ENCODE measurements around the gene DIP2B. TPM values are rescaled to one million over a fixed set of nuclear protein-coding genes. Genes with fewer than 3 reads are reported as not detected.

Gene DIP2B
- polyA plus RNA-seq, 5 donors = 22.3 to 39.5 (median 33.3) TPM

DNA sequence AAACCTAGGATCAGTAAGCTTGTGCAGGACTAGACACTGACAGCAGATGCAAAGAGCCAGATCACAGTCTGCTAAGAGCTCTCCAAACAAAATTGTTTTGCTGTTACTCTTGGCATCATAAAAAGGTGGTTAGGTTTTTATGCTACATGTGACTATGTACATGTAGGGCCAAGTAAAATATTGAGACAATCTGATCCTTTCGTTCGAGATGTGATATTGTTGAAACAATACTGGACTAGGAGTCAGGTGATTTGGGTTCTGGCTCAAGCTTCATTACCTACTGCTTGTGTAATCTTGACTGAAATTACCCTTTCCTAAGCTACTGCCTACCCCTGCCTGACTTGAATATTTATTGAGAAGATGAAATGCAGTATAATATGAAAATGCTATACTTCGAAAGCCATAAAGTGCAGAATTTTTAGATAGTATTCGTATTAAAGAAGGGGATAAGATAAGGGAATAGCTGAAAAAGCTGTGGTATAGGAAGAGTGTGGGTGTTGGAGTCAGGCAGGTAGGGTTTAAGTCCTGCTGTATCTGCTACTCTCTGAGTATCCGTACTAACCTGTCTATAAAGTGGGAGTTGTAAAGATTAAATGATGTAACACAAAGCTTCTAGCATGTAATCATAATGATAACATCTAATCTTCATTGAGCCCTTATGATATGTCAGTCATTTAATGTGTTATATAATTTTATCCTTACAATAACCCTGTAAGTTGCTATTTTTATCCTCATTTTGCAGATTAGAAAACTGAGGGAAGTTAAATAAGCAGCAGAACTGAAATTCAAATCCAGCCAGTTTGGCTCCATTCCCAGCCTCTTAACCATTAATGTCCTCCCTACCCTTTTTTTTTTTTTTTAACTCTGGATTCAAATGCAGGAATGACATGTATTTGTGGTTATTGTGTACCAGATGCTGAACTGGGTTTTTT lies 220.5 kb downstream of the DIP2B start:
- DNase-seq = no peak

DNA sequence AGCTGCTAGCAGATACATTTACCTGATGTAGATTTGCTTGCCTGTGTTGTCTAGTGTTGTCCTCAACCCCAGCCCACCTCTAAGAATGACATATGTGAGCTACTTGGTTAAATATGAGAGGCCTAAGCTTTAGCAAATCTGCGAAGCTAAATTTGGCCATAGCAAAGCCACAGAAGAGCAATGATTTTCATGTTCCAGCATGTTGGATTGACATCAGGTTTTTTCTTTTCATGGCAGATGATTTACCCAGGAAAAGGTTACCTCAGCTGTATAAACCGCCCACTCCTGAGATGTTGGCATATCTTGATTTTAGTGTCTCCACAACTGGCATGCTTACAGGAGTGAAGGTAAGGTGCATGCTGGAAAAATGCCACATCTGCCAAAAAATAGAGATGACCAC lies 222.7 kb downstream of the DIP2B start:
- DNase-seq = no peak

DNA sequence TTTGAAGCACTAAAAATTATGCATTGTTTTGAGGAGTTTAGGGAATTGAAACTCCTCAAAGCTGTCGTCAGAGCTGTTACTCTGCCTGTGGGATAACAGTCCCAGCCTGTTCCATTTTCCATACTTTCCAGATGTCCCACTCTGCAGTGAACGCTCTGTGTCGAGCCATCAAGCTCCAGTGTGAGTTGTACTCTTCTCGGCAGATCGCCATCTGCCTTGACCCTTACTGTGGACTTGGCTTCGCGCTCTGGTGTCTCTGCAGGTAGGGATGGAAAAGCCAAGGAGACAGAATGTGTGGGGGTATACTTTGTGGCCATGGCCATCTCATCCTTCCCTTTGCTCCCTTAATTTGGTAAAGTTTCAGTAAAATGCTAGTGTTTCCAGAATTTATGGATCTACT lies 223.6 kb downstream of the DIP2B start:
- no peak for DNase-seq

DNA sequence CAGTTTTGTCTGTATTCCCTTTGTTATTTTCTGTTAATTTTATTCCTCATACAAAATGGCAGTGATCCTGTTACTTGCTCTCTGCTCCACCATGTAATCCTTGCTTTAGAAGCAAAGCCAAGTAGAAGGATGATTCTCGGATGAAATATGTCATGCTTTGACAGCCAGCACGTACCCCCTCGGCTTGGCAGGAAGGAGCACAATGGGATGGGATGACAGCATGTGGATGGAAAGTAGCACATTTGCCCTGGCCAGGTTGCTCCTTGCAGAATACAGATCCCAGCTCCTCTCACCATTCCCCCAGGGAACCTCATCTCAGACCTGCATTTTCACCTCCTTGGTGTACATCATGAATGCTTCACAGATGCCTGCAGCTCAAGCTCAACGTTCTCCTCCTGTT lies 224.1 kb downstream of the DIP2B start:
- no peak for DNase-seq

DNA sequence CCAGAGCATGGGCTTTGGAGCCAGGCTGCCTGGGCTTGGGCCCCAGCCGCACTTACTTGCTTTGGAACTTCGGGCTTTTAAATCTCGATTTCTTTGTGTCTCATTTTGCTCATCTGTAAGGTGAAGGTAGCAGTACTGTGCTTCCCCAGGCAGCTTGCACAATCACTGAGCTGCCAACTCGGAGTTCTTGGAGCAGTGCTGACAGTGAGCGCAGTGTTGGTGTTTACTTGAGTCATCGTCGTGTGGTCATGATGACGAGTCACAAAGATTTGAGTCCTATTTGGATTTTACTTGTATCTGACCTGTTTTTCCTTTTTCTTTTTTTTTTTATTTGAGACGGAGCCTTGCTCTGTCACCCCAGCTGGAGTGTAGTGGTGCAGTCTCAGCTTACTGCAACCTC lies 227.8 kb downstream of the DIP2B start:
- DNase-seq = no peak

DNA sequence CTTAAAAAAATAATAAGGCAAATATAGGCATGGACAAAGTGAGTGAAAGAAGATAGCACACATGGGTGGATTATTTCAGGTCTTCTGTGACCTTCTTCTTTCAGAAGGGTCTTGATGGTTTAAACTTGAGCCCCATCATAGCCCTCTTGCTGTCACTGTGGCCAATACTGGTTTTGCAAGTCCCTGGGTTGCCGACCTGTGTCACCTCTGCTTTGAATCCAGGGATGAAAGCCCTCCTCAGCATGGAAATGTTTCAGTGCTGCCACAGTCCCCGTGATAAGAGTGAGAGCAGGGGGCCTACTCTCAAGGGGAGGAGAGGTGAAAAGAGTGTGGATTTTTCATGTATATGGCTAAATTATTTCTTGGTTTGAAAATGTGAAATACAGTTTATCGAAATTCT lies 228.9 kb downstream of the DIP2B start:
- no peak for DNase-seq

DNA sequence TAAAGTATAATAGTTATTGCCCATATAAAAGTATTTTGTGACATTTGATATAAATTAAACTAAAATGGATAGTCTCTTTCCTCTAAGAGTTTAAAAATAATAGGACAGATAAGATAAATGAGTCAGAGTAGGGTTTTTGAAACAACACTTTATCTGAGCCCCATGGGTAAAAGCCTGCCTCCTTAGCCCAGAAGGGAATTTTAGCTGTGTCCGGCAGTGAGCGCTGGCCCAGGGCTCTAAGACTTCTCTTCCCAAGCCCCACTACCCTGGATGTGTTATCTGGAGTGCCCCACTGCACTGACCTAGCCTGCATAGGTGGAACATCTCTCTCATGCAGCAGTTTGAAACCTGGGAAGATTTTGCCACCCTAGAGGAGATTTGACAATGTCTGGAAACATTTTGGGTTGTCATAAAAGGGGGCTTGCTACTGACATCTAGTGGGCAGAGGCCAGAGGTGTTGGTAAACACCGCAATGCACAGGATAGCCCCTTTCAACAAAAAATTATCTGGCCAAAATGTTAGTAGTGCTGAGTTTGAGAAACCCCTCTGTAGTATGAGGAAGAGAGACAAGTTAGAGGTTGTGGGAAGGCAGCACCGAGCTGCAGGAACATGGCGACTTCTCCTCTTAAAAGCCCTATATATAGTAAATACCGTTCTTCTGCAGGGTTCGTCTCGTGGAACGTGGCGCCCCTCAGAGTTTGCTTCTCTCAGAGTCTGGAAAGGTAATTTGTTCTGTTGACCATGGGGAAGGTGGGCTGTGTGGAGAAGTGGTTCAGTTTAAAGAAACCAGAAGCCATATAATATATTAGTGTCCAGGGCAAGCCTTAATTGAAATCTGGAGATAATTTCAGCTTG lies 229.9 kb downstream of the DIP2B start:
- peak; percentile 16 to 33 for DNase-seq

DNA sequence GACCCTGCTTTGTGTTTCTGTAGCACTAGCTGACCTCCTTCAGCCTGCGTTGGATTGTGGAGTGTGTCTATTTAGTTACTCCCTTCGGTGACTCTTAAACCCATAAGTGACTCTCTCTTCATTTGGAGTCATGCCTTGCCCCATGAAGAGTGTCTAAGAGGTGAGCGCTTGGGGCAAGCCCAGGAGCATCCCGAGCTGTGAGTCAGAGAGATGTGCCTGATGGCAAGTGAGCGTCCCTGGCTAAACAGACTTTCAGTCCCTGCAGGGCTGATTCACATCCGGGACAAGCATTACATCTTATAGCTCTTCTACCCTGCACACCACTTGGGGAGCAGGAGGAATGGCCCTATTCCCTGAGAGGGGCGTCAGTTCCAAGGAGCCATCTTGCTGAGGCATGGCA lies 234.8 kb downstream of the DIP2B start:
- DNase-seq = no peak

DNA sequence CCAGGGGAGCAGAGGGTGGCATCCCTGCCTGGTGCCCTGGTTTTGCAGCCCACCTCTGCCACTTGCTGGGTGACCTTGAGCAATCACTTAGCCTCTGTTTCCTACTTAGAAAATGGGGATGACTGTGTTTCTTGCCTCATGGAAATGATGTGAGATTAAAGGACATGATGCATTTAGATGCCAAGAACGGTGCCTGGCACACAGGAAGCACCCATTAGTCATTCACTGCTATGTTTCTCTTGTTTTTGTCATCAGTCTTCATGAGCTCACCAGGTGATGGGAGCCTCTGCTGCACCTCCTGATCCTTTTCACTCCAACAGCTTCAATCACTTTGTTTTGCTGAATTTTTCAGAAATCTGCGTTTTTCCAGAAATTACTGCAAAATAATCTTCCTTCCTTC lies 235.5 kb downstream of the DIP2B start:
- DNase-seq = no peak

DNA sequence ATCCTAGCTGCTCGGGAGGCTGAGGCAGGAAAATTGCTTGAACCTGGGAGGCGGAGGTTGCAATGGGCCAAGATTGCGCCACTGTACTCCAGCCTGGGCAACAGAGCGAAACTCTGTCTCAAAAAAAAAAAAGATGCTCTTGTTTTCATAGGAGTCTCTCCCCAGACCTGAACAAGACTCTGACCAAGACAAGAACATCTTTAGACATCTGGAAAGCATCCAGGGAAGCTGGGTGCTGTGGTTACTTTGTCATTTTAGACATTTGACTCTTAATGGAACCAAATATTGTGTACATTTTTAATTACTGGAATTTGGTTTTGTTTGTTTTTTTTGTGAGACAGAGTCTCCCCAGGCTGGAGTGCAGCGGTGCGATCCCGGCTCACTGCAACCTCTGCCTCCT lies 238.0 kb downstream of the DIP2B start:
- DNase-seq = no peak

DNA sequence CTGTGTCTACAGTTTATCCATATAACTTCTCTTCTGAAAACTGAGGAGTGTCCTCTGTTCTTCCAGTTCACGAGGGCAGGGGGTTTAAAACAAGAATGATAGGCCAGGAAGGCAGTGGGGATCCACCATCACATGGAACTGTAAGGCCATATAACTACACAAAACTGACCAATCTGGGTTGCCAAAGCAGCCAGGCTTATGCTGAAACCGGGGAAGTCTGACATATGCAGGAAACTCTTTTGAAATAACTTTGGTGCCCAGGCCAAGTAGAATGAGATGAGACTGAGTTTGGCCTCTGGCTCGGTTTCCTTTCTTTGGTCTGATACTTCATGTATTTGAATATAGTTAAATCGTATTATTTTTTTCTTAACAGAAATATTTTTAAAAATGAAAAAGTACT lies 241.1 kb downstream of the DIP2B start:
- DNase-seq = no peak

DNA sequence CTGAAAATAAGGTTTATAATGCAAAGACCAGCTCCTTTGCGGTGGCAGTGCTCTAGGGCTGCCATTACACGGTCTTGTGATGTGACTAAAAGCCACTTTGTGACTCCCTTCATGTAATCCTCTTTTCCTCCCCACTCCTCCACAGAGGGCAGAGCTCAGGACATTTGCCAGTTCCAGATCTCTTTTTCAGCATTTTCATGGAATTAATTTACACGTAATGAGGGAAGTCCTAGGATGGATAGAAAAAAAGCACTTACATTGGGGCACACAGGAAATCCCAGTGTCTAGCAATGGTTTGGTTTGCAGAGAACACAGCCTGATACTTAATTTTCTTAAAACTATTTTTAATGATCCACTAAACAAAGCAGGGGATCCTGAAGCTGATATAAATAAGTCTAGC lies 241.6 kb downstream of the DIP2B start:
- DNase-seq = no peak

DNA sequence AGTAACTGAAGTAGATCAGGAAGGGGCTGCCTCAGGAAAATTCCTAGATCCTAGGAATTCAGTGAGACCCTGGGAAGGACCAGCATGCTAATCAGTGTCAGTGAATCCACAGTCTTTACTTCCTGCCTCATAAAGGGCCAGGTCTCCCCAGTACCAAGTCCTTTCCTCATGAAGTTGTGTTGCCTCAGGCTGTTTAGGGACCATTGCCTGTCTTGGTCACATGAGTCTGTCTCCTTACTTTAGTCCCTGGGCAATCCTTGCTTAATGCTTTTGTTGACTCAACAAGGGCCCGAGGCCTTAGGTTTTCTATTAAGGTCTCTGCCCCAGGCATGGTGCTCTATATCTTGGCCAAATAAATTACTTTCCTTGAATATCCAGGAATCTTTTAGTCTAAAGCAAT lies 243.0 kb downstream of the DIP2B start:
- no peak for DNase-seq

DNA sequence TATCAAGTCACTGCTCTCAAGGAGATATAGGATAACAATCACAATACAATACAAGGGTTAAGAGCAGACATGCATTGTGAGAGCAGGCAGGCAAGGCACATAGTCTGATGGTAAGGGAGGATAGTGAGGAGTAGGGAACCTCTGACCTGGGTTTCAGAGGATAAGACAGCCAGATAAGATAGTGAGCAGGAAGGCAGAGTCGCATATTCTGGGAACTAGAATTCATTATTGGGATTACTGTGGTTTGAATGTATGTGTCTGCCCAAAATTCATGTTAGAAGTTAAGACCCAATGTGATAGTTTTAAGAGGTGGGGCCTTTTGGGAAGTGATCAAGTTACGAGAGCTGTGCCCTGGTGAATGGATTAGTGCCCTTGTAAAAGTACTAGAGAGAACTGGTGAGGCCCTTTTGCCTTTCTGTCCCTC lies 244.7 kb downstream of the DIP2B start:
- DNase-seq = no peak

DNA sequence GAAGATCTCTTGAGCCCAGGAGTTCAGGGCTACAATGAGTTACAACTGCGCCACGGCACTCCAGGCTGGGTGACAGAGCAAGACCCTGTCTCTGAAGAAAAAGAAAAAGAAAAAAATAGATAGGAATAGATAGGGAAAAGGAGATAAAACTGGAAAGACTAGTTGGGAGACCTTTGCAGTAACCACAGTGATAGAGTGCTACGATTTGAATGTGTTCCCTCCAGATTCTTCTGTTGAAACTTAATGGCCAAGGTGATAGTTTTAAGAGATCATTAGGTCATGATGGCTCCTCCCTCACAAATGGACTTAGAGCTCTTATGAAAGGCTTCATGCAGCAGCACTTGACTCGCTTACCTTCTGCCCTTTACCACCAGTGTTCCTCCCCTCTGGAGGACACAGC lies 245.6 kb downstream of the DIP2B start:
- DNase-seq = no peak

DNA sequence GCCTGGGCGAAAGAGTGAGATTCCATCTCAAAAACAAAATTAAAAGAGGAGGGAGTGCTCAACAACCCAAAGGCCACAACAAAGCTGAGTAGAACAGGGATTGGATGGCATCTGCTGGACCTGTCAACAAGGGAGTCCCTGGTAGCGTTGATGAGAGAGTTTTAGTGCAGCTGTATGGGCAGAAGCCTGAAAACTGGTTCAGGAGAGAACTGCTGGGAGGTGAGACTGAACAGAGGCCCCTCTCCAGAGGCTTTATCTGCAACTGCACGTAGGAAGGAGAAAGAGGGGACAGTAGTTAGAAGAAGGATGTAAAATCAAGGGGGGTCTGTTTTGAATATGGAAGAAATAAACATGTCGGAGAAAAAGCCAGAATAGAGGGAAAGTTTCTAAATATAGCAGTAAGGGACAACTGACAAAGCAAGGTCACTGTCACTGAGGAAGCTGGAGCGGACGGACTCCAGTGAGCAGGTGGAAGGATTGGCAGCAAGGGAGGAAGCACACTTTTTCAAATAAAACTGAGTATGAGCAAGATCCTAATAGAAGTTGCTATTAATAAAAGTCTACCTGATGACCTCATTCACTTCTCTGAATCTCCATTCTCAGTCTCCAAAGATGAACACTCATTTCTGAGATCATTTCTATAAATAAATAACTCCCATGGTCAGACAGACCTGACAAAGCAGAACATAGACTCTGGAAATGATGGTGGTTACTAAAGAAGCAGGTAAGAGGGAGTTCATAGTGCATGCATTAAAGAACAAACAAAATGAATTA lies 247.3 kb downstream of the DIP2B start:
- DNase-seq = no peak

DNA sequence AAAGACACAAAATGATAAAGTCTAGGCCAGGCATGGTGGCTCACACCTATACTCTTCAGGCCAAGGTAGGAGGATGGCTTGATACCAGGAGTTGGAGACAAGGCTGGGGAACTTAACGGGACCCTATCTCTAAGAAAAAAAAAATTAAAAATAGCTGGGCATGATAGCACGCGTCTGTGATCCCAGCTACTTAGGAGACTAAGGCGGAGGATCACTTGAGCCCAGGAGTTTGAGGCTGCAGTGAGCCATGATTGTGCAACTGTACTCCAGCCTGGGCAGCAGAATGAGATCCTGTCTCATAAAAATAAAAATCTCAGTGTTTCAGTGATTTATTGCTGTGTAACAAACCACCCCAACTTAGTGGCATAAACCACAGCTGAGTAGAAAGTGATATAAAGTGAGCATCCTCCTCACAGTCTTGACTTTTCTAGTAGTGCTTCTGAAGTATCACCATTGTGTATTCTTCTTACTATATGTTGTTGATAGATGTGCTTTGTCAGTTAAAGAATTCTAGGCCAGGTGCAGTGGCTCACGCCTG lies 248.5 kb downstream of the DIP2B start:
- DNase-seq = no peak

DNA sequence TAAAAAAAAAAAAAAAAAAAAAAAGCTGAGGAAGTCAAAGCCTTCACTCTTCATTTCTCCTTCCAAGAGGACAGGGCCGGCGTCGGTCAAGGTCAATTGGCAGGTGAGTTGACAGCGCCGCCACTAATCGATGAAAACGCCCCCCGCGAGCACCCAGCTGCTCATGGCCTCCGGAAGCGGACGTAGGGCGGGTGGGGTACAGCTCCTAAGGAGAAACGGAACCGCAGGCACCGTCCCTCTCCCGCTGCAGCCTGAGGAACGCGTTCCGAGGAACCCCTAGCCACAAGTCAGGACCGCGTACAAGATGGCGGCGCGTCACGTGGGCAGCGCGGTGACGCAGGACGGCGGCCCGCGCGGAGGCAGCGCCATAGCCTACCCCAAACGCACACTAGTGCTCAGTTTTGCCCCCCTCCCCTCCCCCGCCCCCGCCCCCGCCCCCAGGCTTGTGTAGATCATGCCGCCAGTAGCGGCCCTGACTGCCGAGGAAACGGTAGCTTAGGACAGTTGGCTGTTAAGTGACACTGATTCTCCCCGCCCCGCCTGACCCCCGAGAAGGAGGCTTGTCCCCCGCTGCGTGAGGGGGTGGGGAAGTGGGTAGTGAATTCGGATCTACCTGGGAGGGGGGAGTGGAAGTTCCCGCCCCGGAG lies 259.0 kb downstream of the DIP2B start, which contains the start of gene ATF1:
Gene ATF1 (plus strand): TSS at position 463 of the 647 bp plus-strand sequence. CDS start 16,045 bp downstream, outside the sequence.
- peak; percentile 91 to 92 for DNase-seq

DNA sequence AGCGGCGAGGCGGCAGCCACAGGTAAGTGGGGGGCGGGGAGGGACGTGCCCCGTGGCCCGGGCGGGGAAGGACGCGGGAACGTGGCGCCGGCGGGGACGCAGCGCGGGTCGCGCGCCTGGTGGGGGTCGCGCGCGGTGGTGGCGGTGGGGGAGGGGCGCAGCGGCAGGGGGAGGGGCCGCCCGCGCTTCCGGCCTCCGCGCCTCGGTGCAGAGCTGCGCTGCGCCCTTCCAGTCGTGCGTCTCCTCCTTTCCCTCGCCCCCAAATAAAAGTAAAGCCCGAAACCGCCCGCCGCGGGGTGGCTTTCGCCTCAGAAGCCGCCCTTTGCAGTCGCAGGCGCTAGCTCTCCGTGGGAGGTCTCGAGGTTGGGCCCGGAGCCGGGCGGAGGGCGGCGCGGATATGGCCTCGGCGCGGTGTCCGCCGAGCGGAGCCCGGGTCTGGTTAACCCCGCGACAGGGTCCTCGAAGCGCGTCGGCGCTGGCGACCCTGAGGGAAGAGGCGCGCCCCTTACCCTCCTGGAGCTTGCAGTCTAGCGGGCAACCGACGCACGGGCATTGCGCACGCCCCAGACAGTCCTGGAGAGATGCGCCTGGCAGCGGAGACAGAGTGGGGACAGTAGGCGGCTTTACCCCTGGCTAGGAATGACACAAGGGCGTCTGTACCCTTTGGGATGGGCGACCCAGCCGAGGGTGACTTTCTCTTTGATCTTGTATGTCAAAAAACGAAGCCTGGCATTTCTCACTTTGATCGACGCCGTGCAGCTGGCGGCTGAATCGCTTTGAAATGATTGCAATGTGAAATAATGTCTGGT lies 259.7 kb downstream of the DIP2B start:
- DNase-seq = peak; percentile 44 to 51
